ENCODE results near the gene TRIM40. TPM values are rescaled to one million over a fixed set of nuclear protein-coding genes. Genes with fewer than 3 reads are reported as not detected.
A peak's percentile ranks its signal among the peaks of the same experiment; 100 is the strongest.

Gene TRIM40
- total and polyA plus RNA-seq, 8 donors: 0.09 to 0.16 (median 0.14) TPM; not detected in 4

- peak; percentile 68 for ATAC-seq
- peak overlapping the region in 1 of 2 donors; percentile 43 for H3K27ac ChIP-seq
Measured at GRCh38 chr6:30100585-30101443, 35.1 kb upstream of the TRIM40 start.

GRCh38 chr6:30101444-30102413 lies 34.2 kb upstream of the TRIM40 start:
- Histone ChIP-seq H3K4me1 (peaks cover 21 to 36% of the 10 kb centered on the region in 2 donors), H3K36me3 (no peaks in the 10 kb centered on the region), H3K27ac (peak overlapping the region; percentile 43 to 60), H3K9me3 (no peaks in the 10 kb centered on the region), H3K4me3 (peak overlapping the region; percentile 26 to 44), H3K27me3 (peaks cover 18 to 71% of the 10 kb centered on the region in 2 donors)
- peak in 1 of 2 donors; percentile 9 for TF ChIP-seq CTCF (IDR thresholded peaks at IDR 0.05)
- ATAC-seq (peak; percentile 92), DNase-seq (peak; percentile 59 to 99 (median 90))
- intact Hi-C loops (cut with DNase I): no loop called here

More at GRCh38 chr6:30100585-30101443, 35.1 kb upstream of the TRIM40 start:
- Histone ChIP-seq H3K4me1 (peaks cover 21 to 36% of the 10 kb centered on the region in 2 donors), H3K36me3 (no peaks in the 10 kb centered on the region), H3K4me3 (peak overlapping the region; percentile 26 to 44), H3K9me3 (no peaks in the 10 kb centered on the region), H3K27me3 (peaks cover 18 to 71% of the 10 kb centered on the region in 2 donors)
- intact Hi-C loops (cut with DNase I): no loop called here
- TF ChIP-seq CTCF (IDR thresholded peaks at IDR 0.05): no peak
- DNase-seq: peak in 2 of 4 donors; percentile 64 to 89

DNA sequence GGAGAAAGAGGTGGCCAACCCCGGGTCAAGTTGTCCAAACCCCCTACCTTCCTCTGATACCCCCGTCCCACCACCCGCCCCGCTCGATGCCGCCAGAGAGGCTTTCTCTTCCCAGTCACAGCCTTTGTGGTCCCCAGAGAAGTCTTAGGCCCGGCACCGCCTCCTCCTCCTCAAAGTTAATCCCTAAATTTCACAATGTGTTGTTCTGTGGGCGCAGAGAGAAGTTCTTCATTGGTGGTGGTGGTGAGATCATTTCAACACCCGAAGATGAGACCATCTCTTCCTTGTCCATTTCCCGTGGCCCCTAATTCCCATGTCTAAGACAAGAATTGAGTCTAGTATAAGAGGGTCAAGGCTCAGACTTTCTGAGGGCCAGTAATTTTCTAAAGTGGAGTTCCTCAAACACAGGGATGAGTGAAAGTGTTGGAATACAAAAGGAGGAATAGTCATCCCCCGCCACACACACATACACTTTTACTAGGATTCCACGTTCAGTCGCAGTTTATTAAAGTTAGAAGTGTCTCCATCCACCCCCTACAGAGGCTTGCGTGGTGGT lies 33.4 kb upstream of the TRIM40 start:
- H3K9me3 ChIP-seq: no peaks in the 10 kb centered on the region
- DNase-seq (no peak), ATAC-seq (peak; percentile 6)
- peak overlapping the region; percentile 43 to 60 for H3K27ac ChIP-seq
- H3K36me3 ChIP-seq: no peaks in the 10 kb centered on the region
- intact Hi-C loops (cut with DNase I): no loop called here
- H3K4me1 ChIP-seq: peaks cover 21 to 36% of the 10 kb centered on the region in 2 donors
- no peak for TF ChIP-seq CTCF (IDR thresholded peaks at IDR 0.05)
- peak overlapping the region; percentile 26 to 44 for H3K4me3 ChIP-seq
- peaks cover 18 to 73% of the 10 kb centered on the region in 2 donors for H3K27me3 ChIP-seq

- peaks cover 21 to 36% of the 10 kb centered on the region in 2 donors for H3K4me1 ChIP-seq
- no peaks in the 10 kb centered on the region for H3K9me3 ChIP-seq
- peak; percentile 75 to 86 (median 84) for DNase-seq
- H3K4me3 ChIP-seq: peak overlapping the region; percentile 17 to 44
- intact Hi-C loops (cut with DNase I): no loop called here
- no peaks in the 10 kb centered on the region for H3K36me3 ChIP-seq
- peak; percentile 83 for ATAC-seq
- H3K27me3 ChIP-seq: peaks cover 17 to 70% of the 10 kb centered on the region in 2 donors
- TF ChIP-seq CTCF (IDR thresholded peaks at IDR 0.05): peak; percentile 87 to 91
- peak overlapping the region in 1 of 2 donors; percentile 60 for H3K27ac ChIP-seq
Measured at GRCh38 chr6:30102970-30103871, 32.7 kb upstream of the TRIM40 start.
